GM19351 (cell line): ENCODE data around the gene NMNAT3.
"Not testable (repeated sequence)": the region's sequence is repeated elsewhere in the genome, so short reads cannot be mapped to it uniquely, and the experiment has no call there.

Experiments
- ATAC-seq: cut with Tn5 transposase; IDR thresholded peaks from one replicate; pipeline ENCODE4 v1.9.1; 2021; ENCODE audit warnings: mild to moderate bottlenecking, moderate library complexity; ENCODE audit not compliant: unreplicated experiment

NMNAT3 gene

GRCh38 chr3:139586420-139587017 is 91.3 kb downstream of the NMNAT3 start:
- peak; percentile 97 for ATAC-seq

- ATAC-seq = no peak
Observed at GRCh38 chr3:139585820-139586219, 92.0 kb downstream of the NMNAT3 start.

GRCh38 chr3:139583651-139584050 is 94.1 kb downstream of the NMNAT3 start:
- ATAC-seq = not testable (repeated sequence)

GRCh38 chr3:139578783-139579182 is 99.0 kb downstream of the NMNAT3 start:
- no peak for ATAC-seq

GRCh38 chr3:139577909-139578308 is 99.9 kb downstream of the NMNAT3 start:
- ATAC-seq = no peak

- ATAC-seq = no peak
Observed at GRCh38 chr3:139577346-139577745, 100.4 kb downstream of the NMNAT3 start.

GRCh38 chr3:139574026-139574947 is 103.5 kb downstream of the NMNAT3 start:
- no peak for ATAC-seq

- no peak for ATAC-seq
Observed at GRCh38 chr3:139572847-139573672, 104.7 kb downstream of the NMNAT3 start.

GRCh38 chr3:139571711-139572110 is 106.1 kb downstream of the NMNAT3 start:
- ATAC-seq = no peak

- ATAC-seq = no peak
Observed at GRCh38 chr3:139564294-139564861, 113.4 kb downstream of the NMNAT3 start.

- ATAC-seq = peak; percentile 74
Observed at GRCh38 chr3:139561959-139562676, 115.7 kb downstream of the NMNAT3 start.

GRCh38 chr3:139561255-139561817 is 116.4 kb downstream of the NMNAT3 start:
- no peak for ATAC-seq

GRCh38 chr3:139560411-139560810 is 117.4 kb downstream of the NMNAT3 start:
- ATAC-seq = no peak

GRCh38 chr3:139559541-139559940 is 118.2 kb downstream of the NMNAT3 start:
- no peak for ATAC-seq

GRCh38 chr3:139558351-139559266 is 119.2 kb downstream of the NMNAT3 start:
- ATAC-seq = no peak

- no peak for ATAC-seq
Observed at GRCh38 chr3:139557041-139557440, 120.7 kb downstream of the NMNAT3 start.

- ATAC-seq = no peak
Observed at GRCh38 chr3:139555249-139555648, 122.5 kb downstream of the NMNAT3 start.

- no peak for ATAC-seq
Observed at GRCh38 chr3:139554628-139555027, 123.1 kb downstream of the NMNAT3 start.
